ENCODE data around the gene RUSF1. TPM values are rescaled to one million over a fixed set of nuclear protein-coding genes. Genes with fewer than 3 reads are reported as not detected.

RUSF1 gene
- total RNA-seq, 1 donor from 2014 or later = 48.7 TPM

DNA sequence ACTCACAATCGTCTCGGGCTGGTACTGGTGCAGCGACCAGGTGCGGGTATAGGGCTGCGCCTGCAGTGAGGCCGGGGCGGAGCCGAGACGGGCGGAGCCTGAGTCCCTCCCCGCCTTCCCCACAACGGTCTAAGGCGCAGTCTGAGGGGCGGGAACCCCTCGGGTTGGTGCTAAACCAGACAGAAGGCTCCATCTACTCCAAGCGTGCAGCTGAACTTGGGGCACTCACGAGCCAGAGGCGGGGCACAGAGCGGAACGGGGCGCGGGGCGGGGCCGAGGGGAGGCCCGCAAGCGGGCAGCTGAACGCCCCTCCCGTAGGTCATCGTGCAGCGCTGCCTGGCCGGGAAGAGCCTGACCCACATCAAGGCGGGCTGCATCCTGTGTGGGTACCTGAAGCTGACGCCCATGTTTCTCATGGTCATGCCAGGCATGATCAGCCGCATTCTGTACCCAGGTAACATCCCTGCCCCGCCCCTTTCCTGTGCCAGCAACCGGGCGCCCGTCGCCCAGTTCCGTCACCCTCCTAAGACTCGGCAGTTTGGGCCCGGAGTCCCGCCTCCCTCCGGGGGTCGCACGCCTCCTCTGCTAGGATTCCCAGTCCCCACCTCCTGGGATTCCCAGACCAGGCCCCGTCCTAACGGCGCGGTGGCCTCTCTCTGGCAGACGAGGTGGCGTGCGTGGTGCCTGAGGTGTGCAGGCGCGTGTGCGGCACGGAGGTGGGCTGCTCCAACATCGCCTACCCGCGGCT, 20.3 kb downstream of the RUSF1 start:
- Mint-ChIP-seq H3K36me3 (ENCODE audit: unreplicated experiment) (peaks cover 15% of the 10 kb centered on the region), H3K4me3 (ENCODE audit: unreplicated experiment) (peak overlapping the region; percentile 86), H3K9me3 (ENCODE audit: unreplicated experiment) (peaks cover 12% of the 10 kb centered on the region), H3K4me1 (ENCODE audit: low read depth, unreplicated experiment) (no peaks in the 10 kb centered on the region), H3K27ac (ENCODE audit: unreplicated experiment) (no peak overlapping the region), H3K27me3 (ENCODE audit: unreplicated experiment) (peaks cover 35% of the 10 kb centered on the region)
- TF ChIP-seq, protein P1, sequence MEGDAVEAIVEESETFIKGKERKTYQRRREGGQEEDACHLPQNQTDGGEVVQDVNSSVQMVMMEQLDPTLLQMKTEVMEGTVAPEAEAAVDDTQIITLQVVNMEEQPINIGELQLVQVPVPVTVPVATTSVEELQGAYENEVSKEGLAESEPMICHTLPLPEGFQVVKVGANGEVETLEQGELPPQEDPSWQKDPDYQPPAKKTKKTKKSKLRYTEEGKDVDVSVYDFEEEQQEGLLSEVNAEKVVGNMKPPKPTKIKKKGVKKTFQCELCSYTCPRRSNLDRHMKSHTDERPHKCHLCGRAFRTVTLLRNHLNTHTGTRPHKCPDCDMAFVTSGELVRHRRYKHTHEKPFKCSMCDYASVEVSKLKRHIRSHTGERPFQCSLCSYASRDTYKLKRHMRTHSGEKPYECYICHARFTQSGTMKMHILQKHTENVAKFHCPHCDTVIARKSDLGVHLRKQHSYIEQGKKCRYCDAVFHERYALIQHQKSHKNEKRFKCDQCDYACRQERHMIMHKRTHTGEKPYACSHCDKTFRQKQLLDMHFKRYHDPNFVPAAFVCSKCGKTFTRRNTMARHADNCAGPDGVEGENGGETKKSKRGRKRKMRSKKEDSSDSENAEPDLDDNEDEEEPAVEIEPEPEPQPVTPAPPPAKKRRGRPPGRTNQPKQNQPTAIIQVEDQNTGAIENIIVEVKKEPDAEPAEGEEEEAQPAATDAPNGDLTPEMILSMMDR (IDR thresholded peaks at IDR 0.05; ENCODE audit: partially characterized antibody, unreplicated experiment) = no peak
- DNase-seq = peak; percentile 58

DNA sequence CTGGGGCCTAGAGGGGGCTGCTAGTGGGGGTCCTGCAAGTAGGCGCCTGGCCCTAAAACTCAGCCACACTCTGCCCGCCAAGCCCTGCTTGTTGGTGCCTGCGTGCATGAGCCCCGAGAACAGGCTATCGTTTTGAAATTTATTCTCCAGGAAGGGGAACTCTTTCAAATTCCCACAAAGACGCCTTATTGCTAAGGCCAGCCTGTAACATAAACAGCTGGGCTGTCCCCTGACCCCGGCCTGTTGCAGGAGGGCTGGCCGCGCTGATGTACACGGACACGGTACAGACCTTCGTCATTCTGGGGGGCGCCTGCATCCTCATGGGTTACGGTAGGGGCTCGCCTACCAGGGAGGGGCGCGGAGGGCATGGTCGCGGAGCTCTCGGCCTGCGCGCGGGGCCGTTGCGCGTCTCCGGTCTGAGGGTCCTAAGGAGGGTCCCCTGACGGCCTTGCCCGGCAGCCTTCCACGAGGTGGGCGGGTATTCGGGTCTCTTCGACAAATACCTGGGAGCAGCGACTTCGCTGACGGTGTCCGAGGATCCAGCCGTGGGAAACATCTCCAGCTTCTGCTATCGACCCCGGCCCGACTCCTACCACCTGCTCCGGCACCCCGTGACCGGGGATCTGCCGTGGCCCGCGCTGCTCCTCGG, 21.0 kb downstream of the RUSF1 start:
- no peak overlapping the region for H3K27ac Mint-ChIP-seq (ENCODE audit: unreplicated experiment)
- no peaks in the 10 kb centered on the region for H3K4me1 Mint-ChIP-seq (ENCODE audit: low read depth, unreplicated experiment)
- H3K36me3 Mint-ChIP-seq (ENCODE audit: unreplicated experiment) = peaks cover 12% of the 10 kb centered on the region
- DNase-seq = no peak
- TF ChIP-seq, protein P1 (IDR thresholded peaks at IDR 0.05; ENCODE audit: partially characterized antibody, unreplicated experiment) = no peak
- H3K4me3 Mint-ChIP-seq (ENCODE audit: unreplicated experiment) = peak overlapping the region; percentile 86
- peaks cover 32% of the 10 kb centered on the region for H3K27me3 Mint-ChIP-seq (ENCODE audit: unreplicated experiment)
- peaks cover 12% of the 10 kb centered on the region for H3K9me3 Mint-ChIP-seq (ENCODE audit: unreplicated experiment)

DNA sequence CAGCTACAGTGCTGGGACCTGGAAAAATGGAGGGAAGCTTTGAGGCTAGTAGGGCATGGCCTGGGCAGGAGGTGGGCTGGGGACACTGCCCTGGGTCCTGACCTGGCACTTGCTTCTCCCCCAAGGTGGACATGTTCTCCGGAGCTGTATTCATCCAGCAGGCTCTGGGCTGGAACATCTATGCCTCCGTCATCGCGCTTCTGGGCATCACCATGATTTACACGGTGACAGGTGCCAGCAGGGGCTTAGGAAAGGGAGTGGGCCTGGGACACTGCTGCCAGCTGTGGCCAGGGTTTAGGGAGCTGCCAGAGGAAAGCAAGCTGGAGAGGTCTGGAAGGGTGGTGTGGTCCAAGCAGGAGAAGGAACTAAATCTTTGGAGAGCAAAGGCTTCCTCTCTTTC, 22.1 kb downstream of the RUSF1 start:
- Mint-ChIP-seq H3K4me1 (ENCODE audit: low read depth, unreplicated experiment) (no peaks in the 10 kb centered on the region), H3K27ac (ENCODE audit: unreplicated experiment) (no peak overlapping the region), H3K9me3 (ENCODE audit: unreplicated experiment) (peaks cover 13% of the 10 kb centered on the region), H3K36me3 (ENCODE audit: unreplicated experiment) (peaks cover 11% of the 10 kb centered on the region), H3K27me3 (ENCODE audit: unreplicated experiment) (peaks cover 33% of the 10 kb centered on the region), H3K4me3 (ENCODE audit: unreplicated experiment) (peak overlapping the region; percentile 46)
- DNase-seq = no peak
- TF ChIP-seq, protein P1 (IDR thresholded peaks at IDR 0.05; ENCODE audit: partially characterized antibody, unreplicated experiment) = no peak

DNA sequence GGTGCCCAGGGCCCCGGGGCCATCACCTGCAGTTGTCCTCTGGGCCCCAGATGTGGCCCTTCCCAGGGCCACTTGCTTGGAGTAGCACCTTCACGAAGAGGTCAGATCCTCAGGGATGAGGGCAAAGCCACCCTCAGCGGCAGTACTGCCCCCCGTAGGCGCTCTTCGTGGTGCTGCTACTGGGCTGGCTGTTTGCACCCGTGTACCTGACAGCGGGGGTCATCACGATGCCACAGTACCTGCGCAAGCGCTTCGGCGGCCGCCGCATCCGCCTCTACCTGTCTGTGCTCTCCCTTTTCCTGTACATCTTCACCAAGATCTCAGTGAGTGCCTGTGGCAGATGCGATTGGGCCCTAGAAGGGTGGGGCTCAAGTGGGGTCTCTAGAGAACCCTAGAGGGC, 22.6 kb downstream of the RUSF1 start:
- peaks cover 28% of the 10 kb centered on the region for H3K27me3 Mint-ChIP-seq (ENCODE audit: unreplicated experiment)
- peak overlapping the region; percentile 46 for H3K4me3 Mint-ChIP-seq (ENCODE audit: unreplicated experiment)
- H3K9me3 Mint-ChIP-seq (ENCODE audit: unreplicated experiment) = peaks cover 12% of the 10 kb centered on the region
- TF ChIP-seq, protein P1 (IDR thresholded peaks at IDR 0.05; ENCODE audit: partially characterized antibody, unreplicated experiment) = no peak
- H3K27ac Mint-ChIP-seq (ENCODE audit: unreplicated experiment) = no peak overlapping the region
- no peak for DNase-seq
- peaks cover 6% of the 10 kb centered on the region for H3K36me3 Mint-ChIP-seq (ENCODE audit: unreplicated experiment)
- no peaks in the 10 kb centered on the region for H3K4me1 Mint-ChIP-seq (ENCODE audit: low read depth, unreplicated experiment)
